Suprapubic skin (tissue), 4 donors: Measurements from ENCODE around the gene FGD3. TPM values are rescaled to one million over a fixed set of nuclear protein-coding genes. Genes with fewer than 3 reads are reported as not detected.
A peak's percentile ranks its signal among the peaks of the same experiment; 100 is the strongest.

Experiments used
- DNase-seq, 2 donors: peaks; one replicate each; pipeline ENCODE4 v3.0.0-alpha.2; 2019; ENCODE audit warnings: low spot score in 2 of 2
- H3K27ac ChIP-seq: fragments of 200-600 bp; sonication (generic); one replicate; pipeline ENCODE4 v1.5.1; 2019
- H3K27me3 ChIP-seq: fragments of 200-600 bp; sonication (generic); one replicate; pipeline ENCODE4 v1.5.1; 2019
- H3K36me3 ChIP-seq: fragments of 200-600 bp; sonication (generic); one replicate; pipeline ENCODE4 v1.5.1; 2019
- H3K4me1 ChIP-seq: fragments of 200-600 bp; sonication (generic); one replicate; pipeline ENCODE4 v1.5.1; 2019
- H3K4me3 ChIP-seq: fragments of 200-600 bp; sonication (generic); one replicate; pipeline ENCODE4 v1.5.1; 2019; ENCODE audit warnings: mild to moderate bottlenecking
- H3K9me3 ChIP-seq: fragments of 200-600 bp; sonication (generic); one replicate; pipeline ENCODE4 v1.5.1; 2019
- EP300 ChIP-seq: sonication (generic); formaldehyde crosslinking; IDR thresholded peaks from one replicate; pipeline ENCODE4 v1.6.1; 2017; ENCODE audit warnings: antibody characterized with exemption
- POLR2A ChIP-seq, 2 donors: fragments of 450-650 bp; IDR thresholded peaks; one replicate each; pipeline ENCODE4 v1.6.1; 2017; ENCODE audit warnings: antibody characterized with exemption in 2 of 2, mild to moderate bottlenecking in 2 of 2, moderate library complexity in 2 of 2
- POLR2AphosphoS5 ChIP-seq, 3 donors: sonication (generic); formaldehyde crosslinking; IDR thresholded peaks; one replicate each; pipeline ENCODE4 v1.6.1; 2017; ENCODE audit warnings: antibody characterized with exemption in 3 of 3
- WGBS: methylation state at CpG from one replicate; pipeline ENCODE4 v1.1.5; 2018; 5-methylcytosine and 5-hydroxymethylcytosine counted together
- total RNA-seq, 4 donors: library from RNA; depleted of rRNA; stranded (reverse); fragments of >200 nt; gene quantifications; one replicate each; pipeline ENCODE4 v1.1.0, GENCODE V29; 2016
- TF ChIP-seq, protein P1 (sequence below), 2 donors: fragments of 200-600 bp in 1 of 2; fragments of 450-650 bp in 1 of 2; sonication (generic) in 1 of 2; IDR thresholded peaks; one replicate each; pipeline ENCODE4 v1.5.1; 2016 to 2019; ENCODE audit warnings: antibody characterized with exemption in 2 of 2, mild to moderate bottlenecking in 1 of 2, moderate library complexity in 1 of 2

FGD3 gene
- total RNA-seq, 4 donors from 2014 or later, result 4.6 to 9.2 (median 6.6) TPM

DNA sequence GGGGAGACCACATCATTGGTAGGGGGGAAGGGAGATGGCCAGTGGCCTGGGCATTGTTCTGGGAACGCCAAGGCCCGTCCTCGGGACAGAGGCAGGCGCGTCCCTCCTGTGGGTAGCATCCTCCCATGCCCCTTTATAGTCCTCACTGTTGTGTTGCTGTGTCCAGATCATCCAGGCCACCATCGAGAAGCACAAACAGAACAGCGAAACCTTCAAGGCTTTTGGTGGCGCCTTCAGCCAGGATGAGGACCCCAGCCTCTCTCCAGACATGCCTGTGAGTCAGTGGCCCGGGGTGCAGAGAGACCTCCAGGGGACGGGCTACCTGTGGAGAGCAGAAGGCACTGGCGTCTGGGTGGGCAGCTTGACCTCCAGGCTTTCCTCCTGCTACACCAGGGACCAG is 72.8 kb downstream of the FGD3 start:
- no peaks in the 10 kb centered on the region for H3K27me3 ChIP-seq
- 91% methylated on average over 11 of the region's 11 CpGs for WGBS
- TF ChIP-seq POLR2AphosphoS5 (IDR thresholded peaks at IDR 0.05) (no peak), POLR2A (IDR thresholded peaks at IDR 0.05) (no peak), EP300 (no peak)
- TF ChIP-seq, protein P1, sequence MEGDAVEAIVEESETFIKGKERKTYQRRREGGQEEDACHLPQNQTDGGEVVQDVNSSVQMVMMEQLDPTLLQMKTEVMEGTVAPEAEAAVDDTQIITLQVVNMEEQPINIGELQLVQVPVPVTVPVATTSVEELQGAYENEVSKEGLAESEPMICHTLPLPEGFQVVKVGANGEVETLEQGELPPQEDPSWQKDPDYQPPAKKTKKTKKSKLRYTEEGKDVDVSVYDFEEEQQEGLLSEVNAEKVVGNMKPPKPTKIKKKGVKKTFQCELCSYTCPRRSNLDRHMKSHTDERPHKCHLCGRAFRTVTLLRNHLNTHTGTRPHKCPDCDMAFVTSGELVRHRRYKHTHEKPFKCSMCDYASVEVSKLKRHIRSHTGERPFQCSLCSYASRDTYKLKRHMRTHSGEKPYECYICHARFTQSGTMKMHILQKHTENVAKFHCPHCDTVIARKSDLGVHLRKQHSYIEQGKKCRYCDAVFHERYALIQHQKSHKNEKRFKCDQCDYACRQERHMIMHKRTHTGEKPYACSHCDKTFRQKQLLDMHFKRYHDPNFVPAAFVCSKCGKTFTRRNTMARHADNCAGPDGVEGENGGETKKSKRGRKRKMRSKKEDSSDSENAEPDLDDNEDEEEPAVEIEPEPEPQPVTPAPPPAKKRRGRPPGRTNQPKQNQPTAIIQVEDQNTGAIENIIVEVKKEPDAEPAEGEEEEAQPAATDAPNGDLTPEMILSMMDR (IDR thresholded peaks at IDR 0.05), result no peak

DNA sequence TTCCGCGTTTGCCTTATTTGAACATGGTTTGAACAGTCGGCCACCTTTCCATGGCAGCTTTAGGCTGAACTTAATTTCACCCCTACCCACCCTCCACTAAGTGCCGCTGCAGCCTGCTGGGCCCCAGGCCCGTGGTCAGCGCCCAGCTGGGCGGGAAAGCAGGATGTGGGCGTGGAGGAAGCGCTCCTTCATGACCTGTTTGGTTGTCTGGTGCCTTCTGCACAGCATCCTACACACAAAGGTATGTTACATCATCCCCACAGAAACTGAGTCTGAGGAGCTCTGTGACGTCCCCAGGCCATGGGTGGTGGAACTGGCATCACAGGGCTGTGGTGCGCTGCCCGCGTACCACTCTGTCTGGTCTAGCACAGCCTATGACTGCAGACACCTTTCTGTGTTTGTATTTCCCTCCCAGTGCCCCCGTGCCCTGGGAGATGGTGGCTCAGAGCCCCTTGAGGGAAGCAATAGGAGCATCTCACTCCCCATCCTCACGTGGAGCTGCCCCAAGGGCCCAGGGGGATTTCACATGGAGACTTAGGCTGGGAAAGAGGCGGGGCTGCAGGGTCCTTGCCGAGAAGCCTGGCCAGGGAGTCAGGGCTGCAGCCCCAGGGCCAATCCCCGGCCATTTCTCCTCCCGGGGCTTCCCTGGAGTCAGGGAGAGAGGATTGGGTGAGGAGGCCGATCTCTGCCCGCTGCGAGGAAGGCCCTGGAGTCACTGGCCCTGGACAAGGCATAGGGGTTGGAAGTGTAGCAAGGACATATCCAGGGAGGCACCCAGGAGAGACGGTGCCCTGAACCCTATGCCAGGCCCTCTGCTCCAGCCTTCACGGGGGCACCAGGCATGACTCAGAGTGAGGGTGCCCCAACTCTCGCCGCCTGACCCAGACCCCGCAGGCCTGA is 73.7 kb downstream of the FGD3 start:
- Histone ChIP-seq H3K27me3 (no peaks in the 10 kb centered on the region), H3K36me3 (peaks cover 20% of the 10 kb centered on the region), H3K9me3 (no peaks in the 10 kb centered on the region), H3K27ac (no peak overlapping the region), H3K4me1 (no peaks in the 10 kb centered on the region), H3K4me3 (no peak overlapping the region)
- peak in 1 of 2 donors; percentile 61 for DNase-seq
- WGBS, result 80% methylated on average over 27 of the region's 27 CpGs
- TF ChIP-seq EP300 (no peak), POLR2AphosphoS5 (IDR thresholded peaks at IDR 0.05) (no peak), POLR2A (IDR thresholded peaks at IDR 0.05) (no peak)
- TF ChIP-seq, protein P1 (IDR thresholded peaks at IDR 0.05), result no peak

More for the DNA sequence above, 72.8 kb downstream of the FGD3 start:
- peak in 1 of 2 donors; percentile 72 for DNase-seq
- Histone ChIP-seq H3K27ac (no peak overlapping the region), H3K4me1 (no peaks in the 10 kb centered on the region), H3K9me3 (no peaks in the 10 kb centered on the region), H3K4me3 (no peak overlapping the region), H3K36me3 (peaks cover 20% of the 10 kb centered on the region)

GRCh38 chr9:93022066-93022465 is 74.7 kb downstream of the FGD3 start:
- Histone ChIP-seq H3K27ac (no peak overlapping the region), H3K4me3 (no peak overlapping the region), H3K27me3 (no peaks in the 10 kb centered on the region), H3K9me3 (no peaks in the 10 kb centered on the region), H3K4me1 (no peaks in the 10 kb centered on the region), H3K36me3 (peaks cover 20% of the 10 kb centered on the region)
- no peak for DNase-seq
- TF ChIP-seq POLR2AphosphoS5 (IDR thresholded peaks at IDR 0.05) (no peak), POLR2A (IDR thresholded peaks at IDR 0.05) (no peak), EP300 (no peak)
- TF ChIP-seq, protein P1 (IDR thresholded peaks at IDR 0.05), result no peak
- 89% methylated on average over 5 of the region's 9 CpGs for WGBS

DNA sequence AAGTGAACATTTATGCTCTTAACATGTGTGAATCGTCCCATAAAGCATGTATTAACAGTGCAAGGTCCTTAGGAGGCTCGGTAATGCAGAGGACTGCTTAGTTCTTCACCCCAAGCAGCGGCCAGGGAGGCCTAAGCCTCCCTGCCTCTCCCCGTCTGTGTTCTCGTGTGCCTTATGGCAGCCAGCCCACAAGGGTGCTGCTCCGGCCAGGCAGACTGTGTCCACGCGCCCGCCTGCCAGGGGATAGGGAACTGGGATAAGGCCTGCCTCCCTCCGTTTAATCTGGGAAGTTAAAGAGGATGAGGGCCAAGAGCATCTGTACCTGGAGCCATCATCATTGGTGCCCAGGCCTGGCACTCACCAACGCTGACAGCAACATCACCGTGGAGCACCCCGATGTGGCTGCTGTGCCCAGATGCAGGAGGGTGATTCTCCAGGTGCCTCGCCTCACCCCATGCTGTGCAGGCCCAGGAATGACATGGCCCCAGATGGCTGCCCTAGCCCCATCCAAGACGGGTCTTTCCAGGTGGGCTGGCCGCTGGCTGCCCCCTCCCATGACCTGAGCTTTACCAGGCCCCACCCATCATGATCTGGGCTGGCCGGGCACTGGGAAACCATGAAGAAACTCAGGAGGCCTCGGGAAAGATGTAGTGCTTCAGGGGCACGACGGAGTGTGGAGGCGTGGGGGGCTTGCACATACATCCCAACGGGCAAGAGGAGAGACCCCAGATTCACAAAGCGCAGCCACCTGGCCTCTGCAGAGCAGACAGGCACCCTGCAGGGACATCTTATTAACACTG is 75.6 kb downstream of the FGD3 start:
- Histone ChIP-seq H3K4me1 (no peaks in the 10 kb centered on the region), H3K9me3 (no peaks in the 10 kb centered on the region), H3K4me3 (no peak overlapping the region), H3K36me3 (peaks cover 17% of the 10 kb centered on the region), H3K27ac (no peak overlapping the region), H3K27me3 (no peaks in the 10 kb centered on the region)
- no peak for DNase-seq
- WGBS, result 81% methylated on average over 10 of the region's 23 CpGs
- TF ChIP-seq POLR2A (IDR thresholded peaks at IDR 0.05) (no peak), POLR2AphosphoS5 (IDR thresholded peaks at IDR 0.05) (no peak)

- TF ChIP-seq POLR2A (IDR thresholded peaks at IDR 0.05), result no peak
- no peak for TF ChIP-seq EP300
- 95% methylated on average over 2 of the region's 4 CpGs for WGBS
- Histone ChIP-seq H3K27ac (no peak overlapping the region), H3K27me3 (no peaks in the 10 kb centered on the region), H3K36me3 (peaks cover 13% of the 10 kb centered on the region), H3K4me1 (peaks cover 2% of the 10 kb centered on the region), H3K4me3 (no peak overlapping the region), H3K9me3 (no peaks in the 10 kb centered on the region)
- no peak for DNase-seq
These were observed 76.1 kb downstream of the FGD3 start for GRCh38 chr9:93023521-93023815.

GRCh38 chr9:93024646-93024910 is 77.3 kb downstream of the FGD3 start:
- H3K27me3 ChIP-seq, result no peaks in the 10 kb centered on the region
- no peak overlapping the region for H3K4me3 ChIP-seq
- no peak for DNase-seq
- WGBS, result 93% methylated on average over 4 of the region's 4 CpGs
- peaks cover 11% of the 10 kb centered on the region for H3K36me3 ChIP-seq
- TF ChIP-seq POLR2AphosphoS5 (IDR thresholded peaks at IDR 0.05), result no peak
- TF ChIP-seq, protein P1 (IDR thresholded peaks at IDR 0.05), result no peak
- no peak for TF ChIP-seq POLR2A (IDR thresholded peaks at IDR 0.05)
- no peak for TF ChIP-seq EP300
- H3K9me3 ChIP-seq, result no peaks in the 10 kb centered on the region
- H3K27ac ChIP-seq, result no peak overlapping the region
- peaks cover 4% of the 10 kb centered on the region for H3K4me1 ChIP-seq
